GM12873 (cell line): ENCODE data around the gene CD209.

Source experiments
- CTCF ChIP-seq: IDR thresholded peaks from 2 replicates; pipeline ENCODE4 v1.5.1; 2012; ENCODE audit warnings: low read depth, mild to moderate bottlenecking, moderate library complexity, low read length, control low read depth; ENCODE audit not compliant: insufficient read depth; ENCODE audit errors: missing control alignments

Gene CD209

GRCh38 chr19:7751157-7751783, 3.9 kb upstream of the CD209 start:
- TF ChIP-seq CTCF = no peak

DNA sequence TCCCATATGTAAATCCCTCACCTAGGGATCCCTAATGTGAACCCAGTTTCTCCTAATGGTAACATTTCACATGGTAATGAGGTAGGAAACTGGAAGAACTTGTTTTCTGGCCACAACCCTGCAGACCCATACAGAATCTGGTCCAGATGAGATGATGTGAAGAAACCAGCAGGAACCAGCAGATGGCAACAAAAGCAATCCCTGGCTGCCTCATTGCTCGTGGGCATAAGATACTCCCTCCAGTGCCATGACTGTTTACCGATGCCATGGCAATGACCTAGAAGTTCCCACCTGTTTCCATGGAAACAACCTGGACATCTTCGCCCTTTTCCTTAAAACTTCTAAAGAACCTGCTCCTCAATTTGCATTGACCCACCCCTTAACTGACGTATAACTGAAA, 1.4 kb upstream of the CD209 start:
- TF ChIP-seq CTCF = peak; percentile 50

GRCh38 chr19:7748171-7748570, 837 bp upstream of the CD209 start:
- TF ChIP-seq CTCF = no peak

DNA sequence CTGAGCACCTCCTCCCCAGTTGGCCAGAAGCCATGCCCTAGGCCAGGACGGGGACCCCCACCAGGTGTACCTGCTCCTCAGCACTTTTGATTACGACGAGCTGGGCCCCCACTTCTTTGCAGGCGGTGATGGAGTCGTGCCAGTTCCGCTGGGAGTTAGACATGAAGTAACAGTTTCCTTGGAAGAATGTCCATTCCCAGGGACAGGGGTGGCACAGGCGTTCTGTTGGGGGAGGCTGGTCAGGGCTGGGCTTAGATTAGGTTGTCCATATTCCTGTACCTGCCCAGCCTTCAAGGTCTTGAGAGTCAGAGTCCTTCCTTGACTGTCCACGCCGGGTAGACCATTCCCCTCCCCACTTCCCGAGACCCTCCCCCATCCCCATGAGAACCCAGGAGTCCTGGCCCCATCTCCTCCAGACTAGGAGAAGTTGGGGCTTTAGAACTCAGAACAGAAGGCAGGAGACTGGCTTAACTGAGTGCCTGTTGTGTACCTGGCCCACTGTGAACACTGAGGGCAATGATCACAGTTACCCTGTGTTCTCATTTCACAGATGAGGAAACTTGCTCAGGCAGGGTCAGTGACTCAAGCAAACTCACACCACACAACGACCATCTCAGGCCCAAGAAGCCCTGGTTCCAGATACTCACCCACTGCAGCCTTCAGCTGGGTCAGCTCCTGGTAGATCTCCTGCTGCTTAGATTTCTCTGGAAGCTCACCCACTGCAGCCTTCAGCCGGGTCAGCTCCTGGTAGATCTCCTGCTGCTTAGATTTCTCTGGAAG, 2.3 kb downstream of the CD209 start:
- no peak for TF ChIP-seq CTCF

DNA sequence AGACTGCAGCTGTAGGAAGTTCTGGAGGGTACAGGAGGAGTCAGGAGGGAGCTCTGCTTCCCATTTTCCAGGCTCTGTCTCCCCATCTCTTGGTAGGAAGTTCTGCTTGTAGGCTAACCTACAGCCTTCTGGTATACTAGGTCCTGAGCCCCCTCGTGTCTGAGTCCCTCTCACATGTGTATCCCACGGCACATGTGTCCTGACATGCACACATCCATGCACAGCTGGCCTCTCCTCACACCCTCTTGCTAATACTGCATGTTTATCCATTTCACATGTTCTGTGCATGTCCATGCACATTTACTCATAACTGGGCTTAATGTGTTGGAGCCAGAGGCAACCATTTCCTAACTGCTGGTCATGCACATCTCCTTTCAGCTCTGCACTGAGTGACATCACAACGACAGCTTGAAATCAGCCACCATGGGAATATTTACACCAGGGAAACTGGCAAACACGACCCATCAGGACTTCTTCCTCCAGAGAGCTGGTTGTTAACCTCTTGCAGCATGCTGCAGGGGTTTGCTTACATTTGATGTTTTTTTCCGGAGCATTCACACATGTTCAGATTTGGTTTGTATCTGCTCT, 3.0 kb downstream of the CD209 start:
- no peak for TF ChIP-seq CTCF

DNA sequence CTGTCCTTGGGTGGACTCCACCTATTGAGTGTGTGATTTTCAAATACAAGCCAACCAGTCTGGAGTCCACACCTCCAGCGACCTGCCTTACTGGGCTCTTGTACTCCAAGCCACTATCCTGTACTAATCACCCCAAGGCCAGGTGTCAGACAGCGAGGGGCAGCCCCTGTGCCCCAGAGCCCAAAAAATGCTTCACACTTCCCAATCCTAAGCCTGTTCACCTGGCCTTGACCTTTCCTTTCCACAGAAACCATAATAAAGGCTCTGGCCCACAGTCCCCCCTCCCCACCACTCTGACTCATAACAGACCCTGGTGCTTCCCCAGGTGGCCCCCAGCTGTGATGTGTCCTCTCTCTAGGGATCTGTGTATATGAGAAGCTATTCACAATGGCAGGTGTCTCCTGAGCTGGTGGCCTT, 3.9 kb downstream of the CD209 start:
- TF ChIP-seq CTCF = no peak

GRCh38 chr19:7742991-7743390, 4.3 kb downstream of the CD209 start:
- no peak for TF ChIP-seq CTCF
